WI38 (cell line): Measurements from ENCODE around the gene ARHGAP12.

Source experiments
- H3K4me3 ChIP-seq: 2 replicates; pipeline ENCODE4 v1.5.1; 2011; ENCODE audit warnings: low read depth, mild to moderate bottlenecking, control low read depth, low read length
- CTCF ChIP-seq: IDR thresholded peaks from 2 replicates; pipeline ENCODE4 v1.5.1; 2012; ENCODE audit warnings: low read depth, mild to moderate bottlenecking, control low read depth, low read length

ARHGAP12 gene

GRCh38 chr10:31757386-31757791 lies 171.2 kb downstream of the ARHGAP12 start:
- no peak overlapping the region for H3K4me3 ChIP-seq
- no peak for TF ChIP-seq CTCF

GRCh38 chr10:31756729-31757110 lies 171.9 kb downstream of the ARHGAP12 start:
- H3K4me3 ChIP-seq, result no peak overlapping the region
- no peak for TF ChIP-seq CTCF

- no peak for TF ChIP-seq CTCF
- H3K4me3 ChIP-seq, result no peak overlapping the region
Observed at GRCh38 chr10:31756101-31756728, 172.4 kb downstream of the ARHGAP12 start.
